G401 (cell line): ENCODE data around the gene RASSF6. TPM values are rescaled to one million over a fixed set of nuclear protein-coding genes. Genes with fewer than 3 reads are reported as not detected.
"Not testable (repeated sequence)": the region's sequence is repeated elsewhere in the genome, so short reads cannot be mapped to it uniquely, and the experiment has no call there.

Experiments
- DNase-seq: peaks from one replicate; pipeline ENCODE4 v3.0.0-alpha.2; 2015; ENCODE audit warnings: low spot score
- in situ Hi-C: cut with HindIII; loops from 2 replicates; pipeline ENCODE4 v1.10.0; 2016; ENCODE audit warnings: low sequenced_read_pairs, mixed read lengths
- total RNA-seq: library from RNA; depleted of rRNA; stranded (reverse); fragments of >200 nt; shearing (Covaris generic); gene quantifications from 2 replicates; pipeline ENCODE4 v1.2.3, GENCODE V29; 2014

RASSF6 gene
- total RNA-seq, 1 experiment from 2014 or later = not detected

GRCh38 chr4:73586666-73587065 lies 33.6 kb downstream of the RASSF6 start:
- DNase-seq = no peak
- in situ Hi-C loops = no loop called here

GRCh38 chr4:73586040-73586439 lies 34.2 kb downstream of the RASSF6 start:
- no peak for DNase-seq
- in situ Hi-C loops = no loop called here

- in situ Hi-C loops = no loop called here
- no peak for DNase-seq
These were observed 34.9 kb downstream of the RASSF6 start for GRCh38 chr4:73585345-73585744.

- no peak for DNase-seq
These were observed 36.6 kb downstream of the RASSF6 start for GRCh38 chr4:73583666-73584065.

GRCh38 chr4:73577371-73577770 lies 42.9 kb downstream of the RASSF6 start:
- in situ Hi-C loops = no loop called here

More at GRCh38 chr4:73583666-73584065, 36.6 kb downstream of the RASSF6 start:
- in situ Hi-C loops = no loop called here

GRCh38 chr4:73576381-73576780 lies 43.9 kb downstream of the RASSF6 start:
- in situ Hi-C loops = no loop called here
- DNase-seq = no peak

More at GRCh38 chr4:73577371-73577770, 42.9 kb downstream of the RASSF6 start:
- no peak for DNase-seq

GRCh38 chr4:73575660-73576059 lies 44.6 kb downstream of the RASSF6 start:
- in situ Hi-C loops = no loop called here
- no peak for DNase-seq

- in situ Hi-C loops = no loop called here
- peak; percentile 32 for DNase-seq
These were observed 46.3 kb downstream of the RASSF6 start for GRCh38 chr4:73573794-73574528.

GRCh38 chr4:73550865-73551264 lies 69.4 kb downstream of the RASSF6 start:
- DNase-seq, in situ Hi-C loops: not testable (repeated sequence)

- no peak for DNase-seq
- in situ Hi-C loops = no loop called here
These were observed 75.6 kb downstream of the RASSF6 start for GRCh38 chr4:73544620-73545019.

- DNase-seq = no peak
- in situ Hi-C loops = no loop called here
These were observed 79.0 kb downstream of the RASSF6 start for GRCh38 chr4:73541251-73541650.

GRCh38 chr4:73540826-73541225 lies 79.4 kb downstream of the RASSF6 start:
- in situ Hi-C loops = no loop called here
- DNase-seq = no peak

- in situ Hi-C loops = no loop called here
- DNase-seq = no peak
These were observed 80.8 kb downstream of the RASSF6 start for GRCh38 chr4:73539386-73539785.

- no peak for DNase-seq
- in situ Hi-C loops = no loop called here
These were observed 82.1 kb downstream of the RASSF6 start for GRCh38 chr4:73538162-73538561.

- in situ Hi-C loops = no loop called here
- DNase-seq = no peak
These were observed 86.5 kb downstream of the RASSF6 start for GRCh38 chr4:73533515-73534422.

GRCh38 chr4:73528171-73528570 lies 92.1 kb downstream of the RASSF6 start:
- in situ Hi-C loops = no loop called here
- no peak for DNase-seq

GRCh38 chr4:73527196-73527595 lies 93.0 kb downstream of the RASSF6 start:
- no peak for DNase-seq
- in situ Hi-C loops = no loop called here

GRCh38 chr4:73525611-73526010 lies 94.6 kb downstream of the RASSF6 start:
- in situ Hi-C loops = no loop called here

GRCh38 chr4:73523126-73523525 lies 97.1 kb downstream of the RASSF6 start:
- DNase-seq = no peak
- in situ Hi-C loops = no loop called here

More at GRCh38 chr4:73525611-73526010, 94.6 kb downstream of the RASSF6 start:
- no peak for DNase-seq
